B cell (primary cell): ENCODE results near the gene HOXD8. TPM values are rescaled to one million over a fixed set of nuclear protein-coding genes. Genes with fewer than 3 reads are reported as not detected.
A peak's percentile ranks its signal among the peaks of the same experiment; 100 is the strongest.

Experiments
- ATAC-seq: fragments of 200-7000 bp; cut with Tn5 transposase; one replicate; pipeline ENCODE4 v1.10.0; 2021; ENCODE audit warnings: low read depth, mild to moderate bottlenecking, moderate number of reproducible peaks, moderate library complexity
- CTCF ChIA-PET: fragments of 350-600 bp; sonication (Branson Sonifier 250); formaldehyde crosslinking; loops from one replicate; lab custom pipeline; 2021; ENCODE audit warnings: antibody characterized with exemption, inconsistent platforms; lab: Charles Lee
- POLR2A ChIA-PET: fragments of 350-600 bp; sonication (Branson Sonifier 250); formaldehyde crosslinking; loops from one replicate; lab custom pipeline; 2021; ENCODE audit warnings: antibody characterized with exemption; lab: Charles Lee
- DNase-seq: peaks from one replicate; pipeline ENCODE4 v3.0.0; 2013
- H2AFZ ChIP-seq: 2 replicates; pipeline ENCODE4 v1.6.1; 2012; ENCODE audit warnings: mild to moderate bottlenecking, low read depth, low read length; ENCODE audit not compliant: insufficient read depth, poor library complexity, severe bottlenecking
- H3K27ac ChIP-seq, 2 donors: 1 replicate in 1 of 2; 2 replicates in 1 of 2; pipeline ENCODE4 v1.5.1; 2012 to 2013; ENCODE audit warnings: low read length in 2 of 2, mild to moderate bottlenecking in 2 of 2, moderate library complexity in 1 of 2
- H3K27me3 ChIP-seq, 4 experiments: fragments of 200-600 bp in 1 of 4; sonication (generic) in 1 of 4; replicated peaks in 1 of 4; 1 replicate in 2 of 4; 2 replicates in 2 of 4; pipeline versions ENCODE4 v1.6.1 to v1.7.0; 2013 to 2016; ENCODE audit warnings: low read length in 3 of 4, mild to moderate bottlenecking in 2 of 4, mixed read lengths in 1 of 4, moderate library complexity in 1 of 4; ENCODE audit not compliant: insufficient read depth in 4 of 4, control insufficient read depth in 3 of 4; ENCODE audit errors: control extremely low read depth in 1 of 4
- H3K36me3 ChIP-seq, 2 experiments: replicated peaks in 1 of 2; 1 replicate in 1 of 2; 2 replicates in 1 of 2; pipeline versions ENCODE4 v1.6.1 to v1.7.1; 2013; ENCODE audit warnings: low read length in 1 of 2; ENCODE audit not compliant: insufficient read depth in 2 of 2, control insufficient read depth in 1 of 2; ENCODE audit errors: control extremely low read depth in 1 of 2, extremely low read depth in 1 of 2
- H3K4me1 ChIP-seq, 2 donors: fragments of 200-600 bp in 1 of 2; sonication (generic) in 1 of 2; 1 replicate in 1 of 2; 2 replicates in 1 of 2; pipeline versions ENCODE4 v1.5.1 to v1.6.1; 2013 to 2017; ENCODE audit warnings: low read length in 2 of 2; ENCODE audit not compliant: control insufficient read depth in 2 of 2, insufficient read depth in 2 of 2
- H3K4me2 ChIP-seq: replicated peaks from 2 replicates; pipeline ENCODE3; 2012; ENCODE audit warnings: mild to moderate bottlenecking, low read depth, low read length; ENCODE audit not compliant: poor library complexity, severe bottlenecking
- H3K4me3 ChIP-seq, 5 experiments: fragments of 200-600 bp in 1 of 5; sonication (generic) in 1 of 5; 1 replicate in 3 of 5; 2 replicates in 2 of 5; pipeline versions ENCODE4 v1.5.1 to v1.7.0; 2011 to 2016; ENCODE audit warnings: low read length in 4 of 5, mild to moderate bottlenecking in 4 of 5, low read depth in 2 of 5, control low read depth in 1 of 5, moderate library complexity in 1 of 5; ENCODE audit not compliant: insufficient read depth in 1 of 5; ENCODE audit errors: control extremely low read depth in 1 of 5, extremely low read depth in 1 of 5
- H3K79me2 ChIP-seq: fragments of 200-600 bp; sonication (generic); one replicate; pipeline ENCODE4 v1.6.0; 2016; ENCODE audit warnings: low read length; ENCODE audit not compliant: control insufficient read depth, insufficient read depth
- H3K9ac ChIP-seq: fragments of 200-600 bp; sonication (generic); 2 replicates; pipeline ENCODE4 v1.6.1; 2017; ENCODE audit warnings: mild to moderate bottlenecking, low read length, moderate library complexity
- H3K9me3 ChIP-seq, 3 donors: one replicate each; pipeline versions ENCODE4 v1.6.1 to v1.7.1; 2013; ENCODE audit warnings: low read length in 2 of 3; ENCODE audit not compliant: control insufficient read depth in 2 of 3, insufficient read depth in 1 of 3; ENCODE audit errors: control extremely low read depth in 1 of 3
- H4K20me1 ChIP-seq: 2 replicates; pipeline ENCODE4 v1.6.0; 2012; ENCODE audit warnings: mild to moderate bottlenecking, low read length; ENCODE audit not compliant: insufficient read depth, control insufficient read depth, poor library complexity, severe bottlenecking
- H3K27ac Mint-ChIP-seq: one replicate; pipeline ENCODE4 v1.8.0; 2021; ENCODE audit warnings: mixed read lengths
- H3K27me3 Mint-ChIP-seq: one replicate; pipeline ENCODE4 v1.8.0; 2021; ENCODE audit warnings: mixed read lengths
- H3K4me1 Mint-ChIP-seq: one replicate; pipeline ENCODE4 v1.8.0; 2021; ENCODE audit warnings: mixed read lengths
- H3K4me3 Mint-ChIP-seq: one replicate; pipeline ENCODE4 v1.8.0; 2021; ENCODE audit warnings: mixed read lengths
- H3K9me3 Mint-ChIP-seq: one replicate; pipeline ENCODE4 v1.8.0; 2022; ENCODE audit warnings: mixed read lengths; ENCODE audit not compliant: insufficient read depth
- CTCF ChIP-seq: fragments of 200-600 bp; IDR thresholded peaks from one replicate; pipeline ENCODE4 v1.8.0; 2022; ENCODE audit warnings: antibody characterized with exemption, mild to moderate bottlenecking
- EZH2 ChIP-seq: IDR thresholded peaks from 2 replicates; pipeline ENCODE4 v1.6.1; 2012; ENCODE audit warnings: borderline replicate concordance, low read depth, mild to moderate bottlenecking, moderate library complexity, low read length; ENCODE audit not compliant: insufficient read depth, poor library complexity, severe bottlenecking
- WGBS: methylation state at CpG from one replicate; pipeline ENCODE4 v1.1.5; 2013; ENCODE audit warnings: missing lambda C conversion rate; ENCODE audit not compliant: insufficient coverage; 5-methylcytosine and 5-hydroxymethylcytosine counted together
- intact Hi-C: fragments of 100-400 bp; cut with micrococcal nuclease; formaldehyde crosslinking; loops from one replicate; pipeline ENCODE4 v1.10.0; 2022
- polyA plus RNA-seq: library from polyadenylated mRNA; depleted of rRNA; stranded (reverse); fragments of >200 nt; gene quantifications from 2 replicates; pipeline ENCODE4 v1.2.3, GENCODE V29; 2012
- total RNA-seq, 2 donors: library from RNA; stranded (reverse); fragments of 120-200 nt in 1 of 2; gene quantifications; 1 replicate in 1 of 2; 2 replicates in 1 of 2; pipeline versions ENCODE4 v1.2.3 to v1.2.4, GENCODE V29; 2013 to 2022

Gene HOXD8
- total and polyA plus RNA-seq, 2 donors (not counting 1 experiment from before 2014, with no cell fraction given): not detected

GRCh38 chr2:176094349-176094748, 35.2 kb upstream of the HOXD8 start:
- 3% methylated on average over 8 of the region's 12 CpGs for WGBS
- H3K27me3 ChIP-seq: peaks cover 0 to 89% (median 81%) of the 10 kb centered on the region in 4 experiments
- TF ChIP-seq EZH2 (no peak), CTCF (no peak)
- H3K27ac ChIP-seq: no peak overlapping the region
- intact Hi-C loops: loop anchor here (10.0 kb wide), 1 partner anchor 1760 kb away; the partner anchor contains the start of gene SP9
- H4K20me1 ChIP-seq: no peaks in the 10 kb centered on the region
- Mint-ChIP-seq H3K27ac (no peak overlapping the region), H3K27me3 (peaks cover 80% of the 10 kb centered on the region), H3K4me1 (peaks cover 29% of the 10 kb centered on the region), H3K4me3 (no peak overlapping the region), H3K9me3 (peaks cover 3% of the 10 kb centered on the region)
- ATAC-seq: no peak
- peaks cover 0 to 44% (median 6%) of the 10 kb centered on the region in 3 donors for H3K9me3 ChIP-seq
- ChIA-PET CTCF (interaction anchor here (1.0 to 1.9 kb wide), 3 partner anchors 33 to 404 kb away, joined by 3 to 5 read pairs (median 5); no protein-coding TSS in a partner anchor), POLR2A (no interaction called here)
- peaks cover 24 to 36% of the 10 kb centered on the region in 2 donors for H3K4me1 ChIP-seq
- H3K79me2 ChIP-seq: no peaks in the 10 kb centered on the region
- H3K9ac ChIP-seq: no peak overlapping the region
- no peak overlapping the region for H3K4me3 ChIP-seq
- H3K36me3 ChIP-seq: no peaks in the 10 kb centered on the region
- no peak overlapping the region for H3K4me2 ChIP-seq
- peak; percentile 31 for DNase-seq
- H2AFZ ChIP-seq: no peak overlapping the region

- Histone ChIP-seq H3K4me3 (no peak overlapping the region), H4K20me1 (no peaks in the 10 kb centered on the region), H3K9me3 (peaks cover 0 to 55% (median 6%) of the 10 kb centered on the region in 3 donors), H3K27ac (no peak overlapping the region), H3K36me3 (no peaks in the 10 kb centered on the region), H3K27me3 (peaks cover 0 to 88% (median 77%) of the 10 kb centered on the region in 4 experiments), H3K79me2 (no peaks in the 10 kb centered on the region), H3K4me2 (no peak overlapping the region), H3K9ac (no peak overlapping the region), H3K4me1 (peaks cover 24 to 33% of the 10 kb centered on the region in 2 donors), H2AFZ (no peak overlapping the region)
- Mint-ChIP-seq H3K9me3 (peaks cover 3% of the 10 kb centered on the region), H3K4me3 (no peak overlapping the region), H3K27ac (no peak overlapping the region), H3K4me1 (peaks cover 29% of the 10 kb centered on the region), H3K27me3 (peaks cover 76% of the 10 kb centered on the region)
- ATAC-seq: no peak
- POLR2A ChIA-PET: no interaction called here
- no peak for DNase-seq
- intact Hi-C loops: loop anchor here (10.0 kb wide), 1 partner anchor 1761 kb away; the partner anchor contains the start of gene SP9
- 17% methylated on average over 3 of the region's 5 CpGs for WGBS
- CTCF ChIA-PET: interaction anchor here (1.2 to 4.7 kb wide), 4 partner anchors 20 to 407 kb away, joined by 3 to 72 read pairs (median 5); no protein-coding TSS in a partner anchor
- TF ChIP-seq CTCF (no peak), EZH2 (no peak)
Observed at GRCh38 chr2:176095421-176095820, 34.1 kb upstream of the HOXD8 start.
